Measurements from ENCODE around the gene NMT1.
A peak's percentile ranks its signal among the peaks of the same experiment; 100 is the strongest.

NMT1 gene

DNA sequence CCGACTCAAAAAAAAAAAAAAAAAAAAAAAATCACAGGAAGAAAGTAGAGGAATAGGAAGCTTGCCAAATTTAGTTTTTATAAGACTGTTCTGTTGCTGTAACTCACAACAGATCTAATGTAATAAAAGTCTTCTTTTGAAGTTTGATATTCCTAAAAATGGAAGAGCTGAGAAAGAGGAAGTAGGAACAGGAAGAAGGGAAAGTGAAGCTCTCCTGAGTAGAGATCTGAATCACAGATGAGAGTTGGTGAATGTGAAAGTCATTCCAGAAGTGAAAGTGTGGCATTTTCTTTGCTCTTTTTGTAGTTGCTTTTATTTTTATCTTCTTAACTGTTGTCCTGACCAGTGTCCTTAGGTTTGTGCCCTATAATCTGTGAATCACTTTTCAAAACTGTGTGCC is 2.1 kb downstream of the NMT1 start:
- H3K27me3 ChIP-seq (replicated peaks; ENCODE audit: control insufficient read depth, insufficient read depth, low read length): no peaks in the 10 kb centered on the region
- H3K4me3 ChIP-seq (replicated peaks; ENCODE audit: low read depth, low read length): peak overlapping the region; percentile 36
- peak; percentile 74 for DNase-seq (ENCODE audit: extremely low read depth, insufficient read length)
- TF ChIP-seq, protein P1, sequence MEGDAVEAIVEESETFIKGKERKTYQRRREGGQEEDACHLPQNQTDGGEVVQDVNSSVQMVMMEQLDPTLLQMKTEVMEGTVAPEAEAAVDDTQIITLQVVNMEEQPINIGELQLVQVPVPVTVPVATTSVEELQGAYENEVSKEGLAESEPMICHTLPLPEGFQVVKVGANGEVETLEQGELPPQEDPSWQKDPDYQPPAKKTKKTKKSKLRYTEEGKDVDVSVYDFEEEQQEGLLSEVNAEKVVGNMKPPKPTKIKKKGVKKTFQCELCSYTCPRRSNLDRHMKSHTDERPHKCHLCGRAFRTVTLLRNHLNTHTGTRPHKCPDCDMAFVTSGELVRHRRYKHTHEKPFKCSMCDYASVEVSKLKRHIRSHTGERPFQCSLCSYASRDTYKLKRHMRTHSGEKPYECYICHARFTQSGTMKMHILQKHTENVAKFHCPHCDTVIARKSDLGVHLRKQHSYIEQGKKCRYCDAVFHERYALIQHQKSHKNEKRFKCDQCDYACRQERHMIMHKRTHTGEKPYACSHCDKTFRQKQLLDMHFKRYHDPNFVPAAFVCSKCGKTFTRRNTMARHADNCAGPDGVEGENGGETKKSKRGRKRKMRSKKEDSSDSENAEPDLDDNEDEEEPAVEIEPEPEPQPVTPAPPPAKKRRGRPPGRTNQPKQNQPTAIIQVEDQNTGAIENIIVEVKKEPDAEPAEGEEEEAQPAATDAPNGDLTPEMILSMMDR (IDR thresholded peaks at IDR 0.05; ENCODE audit: insufficient read depth, low read length, poor library complexity, severe bottlenecking): no peak
- peaks cover 1% of the 10 kb centered on the region for H3K36me3 ChIP-seq (ENCODE audit: control insufficient read depth, insufficient read depth, low read length)

DNA sequence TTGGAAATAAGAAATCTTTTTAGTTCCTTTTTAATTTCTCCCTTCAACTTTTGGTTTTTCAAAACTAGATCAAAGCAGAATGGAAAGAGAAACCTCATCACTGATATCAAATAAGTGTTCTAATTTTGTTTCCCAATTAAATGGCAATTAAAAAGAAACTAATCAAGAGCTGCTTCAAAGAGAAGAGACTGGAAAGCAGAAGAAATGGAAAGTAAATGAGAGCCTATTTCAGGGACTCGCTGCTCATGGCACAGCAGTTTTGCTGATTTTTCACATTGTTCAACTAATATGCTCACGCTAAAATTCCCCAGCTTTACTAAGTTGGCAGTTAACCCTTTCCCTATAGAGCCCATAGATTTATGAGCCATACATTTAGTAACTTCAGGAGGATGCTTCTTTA is 6.5 kb downstream of the NMT1 start:
- TF ChIP-seq, protein P1 (IDR thresholded peaks at IDR 0.05; ENCODE audit: insufficient read depth, low read length, poor library complexity, severe bottlenecking): no peak
- peaks cover 6% of the 10 kb centered on the region for H3K36me3 ChIP-seq (ENCODE audit: control insufficient read depth, insufficient read depth, low read length)

DNA sequence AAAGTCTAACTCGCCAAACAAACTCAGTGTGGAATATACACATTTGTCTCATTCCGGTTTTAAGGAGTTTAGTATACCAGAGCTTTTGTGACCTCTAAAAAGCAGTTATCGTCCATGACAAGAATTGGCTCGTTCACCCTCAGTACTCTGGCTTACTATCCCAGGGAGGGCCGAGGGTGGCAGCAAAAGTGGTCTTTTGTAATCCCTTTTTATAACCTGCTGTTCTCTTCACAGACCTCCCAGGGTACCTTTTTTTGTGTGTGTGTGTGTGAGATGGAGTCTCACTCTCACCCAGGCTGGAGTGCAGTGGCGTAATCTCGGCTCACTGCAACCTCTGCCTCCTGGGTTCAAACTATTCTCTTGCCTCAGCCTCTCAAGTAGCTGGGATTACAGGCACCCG is 8.9 kb downstream of the NMT1 start:
- Histone ChIP-seq H3K4me3 (replicated peaks; ENCODE audit: low read depth, low read length) (no peak overlapping the region), H3K27me3 (replicated peaks; ENCODE audit: control insufficient read depth, insufficient read depth, low read length) (no peaks in the 10 kb centered on the region), H3K36me3 (ENCODE audit: control insufficient read depth, insufficient read depth, low read length) (peaks cover 8% of the 10 kb centered on the region)
- TF ChIP-seq, protein P1 (IDR thresholded peaks at IDR 0.05; ENCODE audit: insufficient read depth, low read length, poor library complexity, severe bottlenecking): no peak
- DNase-seq (ENCODE audit: extremely low read depth, insufficient read length): no peak

More for the DNA sequence above, 6.5 kb downstream of the NMT1 start:
- Histone ChIP-seq H3K27me3 (replicated peaks; ENCODE audit: control insufficient read depth, insufficient read depth, low read length) (no peaks in the 10 kb centered on the region), H3K4me3 (replicated peaks; ENCODE audit: low read depth, low read length) (no peak overlapping the region)
- DNase-seq (ENCODE audit: extremely low read depth, insufficient read length): no peak

DNA sequence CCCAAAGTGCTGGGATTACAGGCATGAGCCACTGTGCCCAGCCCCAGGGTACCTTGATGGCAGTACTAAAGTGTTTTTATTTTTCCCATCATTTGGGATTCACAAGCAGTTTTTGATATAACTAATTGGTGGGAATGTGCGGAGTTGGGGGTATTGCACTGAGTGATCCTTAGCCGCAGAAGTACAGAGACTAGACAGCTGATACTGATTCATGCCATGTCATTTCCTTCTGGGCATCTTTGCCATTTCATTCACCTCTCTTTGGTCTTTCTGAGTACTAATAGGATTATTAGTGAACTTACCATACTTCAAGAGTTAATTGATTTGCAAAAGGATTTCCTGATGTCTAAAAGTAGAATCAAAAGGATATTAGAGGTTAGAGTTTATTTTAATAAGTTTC is 9.7 kb downstream of the NMT1 start:
- TF ChIP-seq, protein P1 (IDR thresholded peaks at IDR 0.05; ENCODE audit: insufficient read depth, low read length, poor library complexity, severe bottlenecking): no peak
- Histone ChIP-seq H3K36me3 (ENCODE audit: control insufficient read depth, insufficient read depth, low read length) (peaks cover 8% of the 10 kb centered on the region), H3K27me3 (replicated peaks; ENCODE audit: control insufficient read depth, insufficient read depth, low read length) (no peaks in the 10 kb centered on the region), H3K4me3 (replicated peaks; ENCODE audit: low read depth, low read length) (no peak overlapping the region)
- DNase-seq (ENCODE audit: extremely low read depth, insufficient read length): no peak

DNA sequence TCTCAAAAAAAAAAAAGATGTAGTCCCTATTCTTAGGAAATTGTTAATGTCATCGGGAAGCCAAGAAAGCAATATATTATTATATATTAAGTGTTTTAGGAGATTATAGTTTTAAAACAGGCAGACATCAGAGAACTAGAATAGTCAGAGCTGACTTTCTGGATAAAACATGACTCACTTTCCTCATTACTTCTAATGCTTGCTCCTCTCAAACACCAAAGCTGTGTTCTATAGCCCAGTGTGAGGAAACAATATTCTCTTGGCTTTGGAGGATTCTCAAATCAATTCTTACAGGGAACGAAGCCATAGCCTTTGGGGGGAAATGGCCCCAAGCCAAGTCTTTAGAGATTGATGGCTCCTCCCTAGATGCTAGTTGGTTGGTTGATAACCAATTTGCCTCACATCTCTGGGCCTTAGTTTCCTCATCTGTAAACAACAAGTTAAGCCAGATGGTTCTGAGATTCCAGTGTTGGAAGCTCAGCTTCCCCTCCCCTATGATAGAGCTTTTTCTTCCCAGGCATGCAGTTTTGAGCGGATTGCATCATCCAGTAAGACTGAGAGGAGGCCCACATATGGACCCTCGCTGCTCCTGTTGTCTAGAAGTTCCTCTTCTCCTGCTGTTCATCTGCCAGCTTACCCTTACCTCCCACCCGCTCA is 12.4 kb downstream of the NMT1 start:
- TF ChIP-seq, protein P1 (IDR thresholded peaks at IDR 0.05; ENCODE audit: insufficient read depth, low read length, poor library complexity, severe bottlenecking): no peak
- Histone ChIP-seq H3K27me3 (replicated peaks; ENCODE audit: control insufficient read depth, insufficient read depth, low read length) (no peaks in the 10 kb centered on the region), H3K4me3 (replicated peaks; ENCODE audit: low read depth, low read length) (no peak overlapping the region), H3K36me3 (ENCODE audit: control insufficient read depth, insufficient read depth, low read length) (peaks cover 7% of the 10 kb centered on the region)
- no peak for DNase-seq (ENCODE audit: extremely low read depth, insufficient read length)

DNA sequence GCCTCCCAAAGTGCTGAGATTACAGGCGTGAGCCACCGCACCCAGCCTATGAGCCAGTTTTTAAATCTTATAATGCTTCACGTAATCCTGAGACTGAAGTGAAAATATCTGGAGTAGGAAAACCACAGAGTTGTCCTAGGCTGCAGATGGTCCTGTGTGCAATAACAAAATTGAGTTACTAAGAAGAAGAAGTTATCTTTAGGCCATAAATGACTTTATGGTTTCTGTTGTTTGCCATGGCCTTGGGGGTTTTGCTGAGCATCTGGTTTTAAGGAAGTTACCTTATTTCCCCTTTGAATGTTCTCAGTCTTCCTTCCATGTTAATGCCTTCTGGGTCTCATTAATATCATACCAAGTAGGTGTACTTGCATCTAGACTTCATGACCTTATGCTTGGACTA is 16.5 kb downstream of the NMT1 start:
- Histone ChIP-seq H3K36me3 (ENCODE audit: control insufficient read depth, insufficient read depth, low read length) (peaks cover 12% of the 10 kb centered on the region), H3K4me3 (replicated peaks; ENCODE audit: low read depth, low read length) (no peak overlapping the region), H3K27me3 (replicated peaks; ENCODE audit: control insufficient read depth, insufficient read depth, low read length) (no peaks in the 10 kb centered on the region)
- DNase-seq (ENCODE audit: extremely low read depth, insufficient read length): peak; percentile 57
- TF ChIP-seq, protein P1 (IDR thresholded peaks at IDR 0.05; ENCODE audit: insufficient read depth, low read length, poor library complexity, severe bottlenecking): no peak
